WTC11 (cell line): ENCODE results near the gene LRP10. TPM values are rescaled to one million over a fixed set of nuclear protein-coding genes. Genes with fewer than 3 reads are reported as not detected.

Experiments used
- ATAC-seq: fragments of 200-7000 bp; cut with Tn5 transposase; 2 replicates; pipeline ENCODE4 v1.10.0; 2021; ENCODE audit warnings: mild to moderate bottlenecking, moderate library complexity
- CTCF ChIA-PET: fragments of 300-600 bp; sonication (Branson Sonifier 250); formaldehyde crosslinking; loops from one replicate; lab custom pipeline; 2021; ENCODE audit warnings: antibody characterized with exemption; lab: Charles Lee
- POLR2A ChIA-PET: fragments of 350-600 bp; sonication (Branson Sonifier 250); formaldehyde crosslinking; loops from one replicate; lab custom pipeline; 2021; ENCODE audit warnings: antibody characterized with exemption; lab: Charles Lee
- DNase-seq: peaks from one replicate; pipeline ENCODE4 v3.0.0; 2021; ENCODE audit warnings: low spot score
- H3K27ac Mint-ChIP-seq: 2 replicates; pipeline ENCODE4 v1.8.0; 2021; ENCODE audit warnings: mixed read lengths
- H3K27me3 Mint-ChIP-seq: 2 replicates; pipeline ENCODE4 v1.8.0; 2021; ENCODE audit warnings: low read depth, mild to moderate bottlenecking, moderate library complexity, mixed read lengths
- H3K36me3 Mint-ChIP-seq: 2 replicates; pipeline ENCODE4 v1.8.0; 2021; ENCODE audit warnings: mixed read lengths
- H3K4me1 Mint-ChIP-seq: 2 replicates; pipeline ENCODE4 v1.8.0; 2022; ENCODE audit warnings: mixed read lengths
- H3K4me3 Mint-ChIP-seq: 2 replicates; pipeline ENCODE4 v1.8.0; 2021; ENCODE audit warnings: mild to moderate bottlenecking, moderate library complexity, mixed read lengths
- H3K9me3 Mint-ChIP-seq: 2 replicates; pipeline ENCODE4 v1.8.0; 2021; ENCODE audit warnings: mixed read lengths
- AR ChIP-seq: fragments of 250-450 bp; sonication (Bioruptor Pico); IDR thresholded peaks from 2 replicates; pipeline ENCODE4 v1.9.0; 2021; ENCODE audit warnings: mild to moderate bottlenecking
- ETV6 ChIP-seq: sonication (generic); formaldehyde crosslinking; IDR thresholded peaks from 2 replicates; pipeline ENCODE4 v1.8.1; 2022; ENCODE audit warnings: mild to moderate bottlenecking, missing genetic modification reagents
- JUN ChIP-seq: sonication (generic); formaldehyde crosslinking; IDR thresholded peaks from 2 replicates; pipeline ENCODE4 v1.8.0; 2023; ENCODE audit warnings: mild to moderate bottlenecking, missing genetic modification reagents
- MLX ChIP-seq: sonication (generic); formaldehyde crosslinking; IDR thresholded peaks from 2 replicates; pipeline ENCODE4 v1.8.1; 2023; ENCODE audit warnings: mild to moderate bottlenecking, missing genetic modification reagents, moderate library complexity
- TEAD1 ChIP-seq: sonication (generic); formaldehyde crosslinking; IDR thresholded peaks from 2 replicates; pipeline ENCODE4 v1.8.0; 2022; ENCODE audit warnings: mild to moderate bottlenecking, missing genetic modification reagents
- TEAD4 ChIP-seq: sonication (generic); formaldehyde crosslinking; IDR thresholded peaks from 2 replicates; pipeline ENCODE4 v1.8.0; 2022; ENCODE audit warnings: mild to moderate bottlenecking, missing genetic modification reagents
- ZNF121 ChIP-seq: sonication (generic); formaldehyde crosslinking; IDR thresholded peaks from 2 replicates; pipeline ENCODE4 v1.8.0; 2023; ENCODE audit warnings: missing genetic modification reagents
- ZNF138 ChIP-seq: sonication (generic); formaldehyde crosslinking; conservative IDR thresholded peaks from 2 replicates; pipeline ENCODE4 v1.8.1; 2022; ENCODE audit warnings: mild to moderate bottlenecking, moderate library complexity, missing genetic modification reagents
- ZNF671 ChIP-seq: fragments of 250-450 bp; sonication (Bioruptor Pico); IDR thresholded peaks from 2 replicates; pipeline ENCODE4 v1.8.0; 2021; ENCODE audit warnings: mild to moderate bottlenecking
- total RNA-seq: library from RNA; stranded (reverse); gene quantifications from 3 replicates; pipeline ENCODE4 v1.2.3, GENCODE V29; 2021
- TF ChIP-seq, protein P1 (sequence below): sonication (generic); formaldehyde crosslinking; IDR thresholded peaks from 2 replicates; pipeline ENCODE4 v1.8.1; 2022; ENCODE audit warnings: low read depth, missing genetic modification reagents, borderline replicate concordance
- TF ChIP-seq, protein P2 (sequence below): fragments of 250-450 bp; sonication (Bioruptor Pico); IDR thresholded peaks from 2 replicates; pipeline ENCODE4 v1.8.0; 2021; ENCODE audit warnings: mild to moderate bottlenecking
- TF ChIP-seq, protein P3 (sequence below): sonication (generic); formaldehyde crosslinking; IDR thresholded peaks from 2 replicates; pipeline ENCODE4 v1.8.1; 2022; ENCODE audit warnings: mild to moderate bottlenecking, moderate library complexity, missing genetic modification reagents
- TF ChIP-seq, protein P4 (sequence below): sonication (generic); formaldehyde crosslinking; IDR thresholded peaks from 2 replicates; pipeline ENCODE4 v1.8.0; 2023; ENCODE audit warnings: missing genetic modification reagents, mild to moderate bottlenecking, borderline replicate concordance
- TF ChIP-seq, protein P5 (sequence below): sonication (generic); formaldehyde crosslinking; IDR thresholded peaks from 2 replicates; pipeline ENCODE4 v1.8.0; 2022; ENCODE audit warnings: mild to moderate bottlenecking, missing genetic modification reagents

LRP10 gene
- total RNA-seq, 1 experiment from 2014 or later = 24.0 TPM

- no peak for DNase-seq
- H3K4me1 Mint-ChIP-seq = peaks cover 24% of the 10 kb centered on the region
- H3K27me3 Mint-ChIP-seq = no peaks in the 10 kb centered on the region
- ChIA-PET CTCF (interaction anchor here (1.3 to 10.1 kb wide), 4 partner anchors 11 to 276 kb away, joined by 6 to 280 read pairs (median 74); partner anchors contain the start of gene MMP14), POLR2A (interaction anchor here (2.4 kb wide), 1 partner anchor 24 kb away, joined by 9 read pairs; no protein-coding TSS in a partner anchor)
- no peak overlapping the region for H3K4me3 Mint-ChIP-seq
- H3K9me3 Mint-ChIP-seq = no peaks in the 10 kb centered on the region
- no peak overlapping the region for H3K27ac Mint-ChIP-seq
- TF ChIP-seq ETV6 (CRISPR knock-in tag) (no peak), TEAD4 (no peak), AR (CRISPR knock-in tag) (no peak), ZNF138 (no peak), ZNF671 (no peak), TEAD1 (no peak), JUN (CRISPR knock-in tag) (no peak), MLX (no peak), ZNF121 (CRISPR knock-in tag) (no peak)
- TF ChIP-seq, protein P1, sequence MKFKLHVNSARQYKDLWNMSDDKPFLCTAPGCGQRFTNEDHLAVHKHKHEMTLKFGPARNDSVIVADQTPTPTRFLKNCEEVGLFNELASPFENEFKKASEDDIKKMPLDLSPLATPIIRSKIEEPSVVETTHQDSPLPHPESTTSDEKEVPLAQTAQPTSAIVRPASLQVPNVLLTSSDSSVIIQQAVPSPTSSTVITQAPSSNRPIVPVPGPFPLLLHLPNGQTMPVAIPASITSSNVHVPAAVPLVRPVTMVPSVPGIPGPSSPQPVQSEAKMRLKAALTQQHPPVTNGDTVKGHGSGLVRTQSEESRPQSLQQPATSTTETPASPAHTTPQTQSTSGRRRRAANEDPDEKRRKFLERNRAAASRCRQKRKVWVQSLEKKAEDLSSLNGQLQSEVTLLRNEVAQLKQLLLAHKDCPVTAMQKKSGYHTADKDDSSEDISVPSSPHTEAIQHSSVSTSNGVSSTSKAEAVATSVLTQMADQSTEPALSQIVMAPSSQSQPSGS (CRISPR knock-in tag) = no peak
- TF ChIP-seq, protein P2, sequence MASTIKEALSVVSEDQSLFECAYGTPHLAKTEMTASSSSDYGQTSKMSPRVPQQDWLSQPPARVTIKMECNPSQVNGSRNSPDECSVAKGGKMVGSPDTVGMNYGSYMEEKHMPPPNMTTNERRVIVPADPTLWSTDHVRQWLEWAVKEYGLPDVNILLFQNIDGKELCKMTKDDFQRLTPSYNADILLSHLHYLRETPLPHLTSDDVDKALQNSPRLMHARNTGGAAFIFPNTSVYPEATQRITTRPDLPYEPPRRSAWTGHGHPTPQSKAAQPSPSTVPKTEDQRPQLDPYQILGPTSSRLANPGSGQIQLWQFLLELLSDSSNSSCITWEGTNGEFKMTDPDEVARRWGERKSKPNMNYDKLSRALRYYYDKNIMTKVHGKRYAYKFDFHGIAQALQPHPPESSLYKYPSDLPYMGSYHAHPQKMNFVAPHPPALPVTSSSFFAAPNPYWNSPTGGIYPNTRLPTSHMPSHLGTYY = no peak
- TF ChIP-seq, protein P3, sequence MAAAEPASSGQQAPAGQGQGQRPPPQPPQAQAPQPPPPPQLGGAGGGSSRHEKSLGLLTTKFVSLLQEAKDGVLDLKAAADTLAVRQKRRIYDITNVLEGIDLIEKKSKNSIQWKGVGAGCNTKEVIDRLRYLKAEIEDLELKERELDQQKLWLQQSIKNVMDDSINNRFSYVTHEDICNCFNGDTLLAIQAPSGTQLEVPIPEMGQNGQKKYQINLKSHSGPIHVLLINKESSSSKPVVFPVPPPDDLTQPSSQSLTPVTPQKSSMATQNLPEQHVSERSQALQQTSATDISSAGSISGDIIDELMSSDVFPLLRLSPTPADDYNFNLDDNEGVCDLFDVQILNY (CRISPR knock-in tag) = no peak
- TF ChIP-seq, protein P4, sequence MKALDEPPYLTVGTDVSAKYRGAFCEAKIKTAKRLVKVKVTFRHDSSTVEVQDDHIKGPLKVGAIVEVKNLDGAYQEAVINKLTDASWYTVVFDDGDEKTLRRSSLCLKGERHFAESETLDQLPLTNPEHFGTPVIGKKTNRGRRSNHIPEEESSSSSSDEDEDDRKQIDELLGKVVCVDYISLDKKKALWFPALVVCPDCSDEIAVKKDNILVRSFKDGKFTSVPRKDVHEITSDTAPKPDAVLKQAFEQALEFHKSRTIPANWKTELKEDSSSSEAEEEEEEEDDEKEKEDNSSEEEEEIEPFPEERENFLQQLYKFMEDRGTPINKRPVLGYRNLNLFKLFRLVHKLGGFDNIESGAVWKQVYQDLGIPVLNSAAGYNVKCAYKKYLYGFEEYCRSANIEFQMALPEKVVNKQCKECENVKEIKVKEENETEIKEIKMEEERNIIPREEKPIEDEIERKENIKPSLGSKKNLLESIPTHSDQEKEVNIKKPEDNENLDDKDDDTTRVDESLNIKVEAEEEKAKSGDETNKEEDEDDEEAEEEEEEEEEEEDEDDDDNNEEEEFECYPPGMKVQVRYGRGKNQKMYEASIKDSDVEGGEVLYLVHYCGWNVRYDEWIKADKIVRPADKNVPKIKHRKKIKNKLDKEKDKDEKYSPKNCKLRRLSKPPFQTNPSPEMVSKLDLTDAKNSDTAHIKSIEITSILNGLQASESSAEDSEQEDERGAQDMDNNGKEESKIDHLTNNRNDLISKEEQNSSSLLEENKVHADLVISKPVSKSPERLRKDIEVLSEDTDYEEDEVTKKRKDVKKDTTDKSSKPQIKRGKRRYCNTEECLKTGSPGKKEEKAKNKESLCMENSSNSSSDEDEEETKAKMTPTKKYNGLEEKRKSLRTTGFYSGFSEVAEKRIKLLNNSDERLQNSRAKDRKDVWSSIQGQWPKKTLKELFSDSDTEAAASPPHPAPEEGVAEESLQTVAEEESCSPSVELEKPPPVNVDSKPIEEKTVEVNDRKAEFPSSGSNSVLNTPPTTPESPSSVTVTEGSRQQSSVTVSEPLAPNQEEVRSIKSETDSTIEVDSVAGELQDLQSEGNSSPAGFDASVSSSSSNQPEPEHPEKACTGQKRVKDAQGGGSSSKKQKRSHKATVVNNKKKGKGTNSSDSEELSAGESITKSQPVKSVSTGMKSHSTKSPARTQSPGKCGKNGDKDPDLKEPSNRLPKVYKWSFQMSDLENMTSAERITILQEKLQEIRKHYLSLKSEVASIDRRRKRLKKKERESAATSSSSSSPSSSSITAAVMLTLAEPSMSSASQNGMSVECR (CRISPR knock-in tag) = no peak
- TF ChIP-seq, protein P5, sequence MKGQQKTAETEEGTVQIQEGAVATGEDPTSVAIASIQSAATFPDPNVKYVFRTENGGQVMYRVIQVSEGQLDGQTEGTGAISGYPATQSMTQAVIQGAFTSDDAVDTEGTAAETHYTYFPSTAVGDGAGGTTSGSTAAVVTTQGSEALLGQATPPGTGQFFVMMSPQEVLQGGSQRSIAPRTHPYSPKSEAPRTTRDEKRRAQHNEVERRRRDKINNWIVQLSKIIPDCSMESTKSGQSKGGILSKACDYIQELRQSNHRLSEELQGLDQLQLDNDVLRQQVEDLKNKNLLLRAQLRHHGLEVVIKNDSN (CRISPR knock-in tag) = no peak
- peaks cover 39% of the 10 kb centered on the region for H3K36me3 Mint-ChIP-seq
- ATAC-seq = no peak
Measured at GRCh38 chr14:22846811-22847307, 24.7 kb upstream of the LRP10 start.
